Activated B cell treated with CpG ODN at 0.5 μM for 24 hours (primary cell): ENCODE results near the gene GALNS. TPM values are rescaled to one million over a fixed set of nuclear protein-coding genes. Genes with fewer than 3 reads are reported as not detected.

Experiments
- ATAC-seq: fragments of 200-7000 bp; cut with Tn5 transposase; one replicate; pipeline ENCODE4 v1.10.0; 2021; ENCODE audit warnings: low read depth, mild to moderate bottlenecking, moderate library complexity
- CTCF ChIA-PET: fragments of 350-600 bp; sonication (Branson Sonifier 250); formaldehyde crosslinking; loops from one replicate; lab custom pipeline; 2021; ENCODE audit warnings: antibody characterized with exemption; lab: Charles Lee
- POLR2A ChIA-PET: fragments of 350-600 bp; sonication (Branson Sonifier 250); formaldehyde crosslinking; loops from one replicate; lab custom pipeline; 2021; ENCODE audit warnings: antibody characterized with exemption; lab: Charles Lee
- DNase-seq: peaks from one replicate; pipeline ENCODE4 v3.0.0; 2022
- H3K27ac Mint-ChIP-seq: one replicate; pipeline ENCODE4 v1.8.0; 2020; ENCODE audit warnings: mixed read lengths
- H3K27me3 Mint-ChIP-seq: one replicate; pipeline ENCODE4 v1.8.0; 2021; ENCODE audit warnings: mixed read lengths
- H3K36me3 Mint-ChIP-seq: one replicate; pipeline ENCODE4 v1.8.0; 2021; ENCODE audit warnings: low read depth, mixed read lengths
- H3K4me1 Mint-ChIP-seq: one replicate; pipeline ENCODE4 v1.8.0; 2021; ENCODE audit warnings: mixed read lengths
- H3K4me3 Mint-ChIP-seq: one replicate; pipeline ENCODE4 v1.8.0; 2020; ENCODE audit warnings: mild to moderate bottlenecking, mixed read lengths
- H3K9me3 Mint-ChIP-seq: one replicate; pipeline ENCODE4 v1.8.0; 2020; ENCODE audit warnings: mixed read lengths
- CTCF ChIP-seq: fragments of 200-600 bp; IDR thresholded peaks from one replicate; pipeline ENCODE4 v1.8.0; 2022; ENCODE audit warnings: antibody characterized with exemption, mild to moderate bottlenecking
- intact Hi-C: fragments of 100-400 bp; cut with micrococcal nuclease; formaldehyde crosslinking; loops from one replicate; pipeline ENCODE4 v1.15.1; 2024
- total RNA-seq: library from RNA; stranded (reverse); gene quantifications from 2 replicates; pipeline ENCODE4 v1.2.3, GENCODE V29; 2022

GALNS gene
- total RNA-seq, 1 donor from 2014 or later = 48.3 TPM

- ATAC-seq (no peak), DNase-seq (no peak)
- peaks cover 4% of the 10 kb centered on the region for H3K4me1 Mint-ChIP-seq
- H3K9me3 Mint-ChIP-seq = no peaks in the 10 kb centered on the region
- H3K4me3 Mint-ChIP-seq = no peak overlapping the region
- ChIA-PET POLR2A (interaction anchor here (0.6 kb wide), 1 partner anchor 997 kb away, joined by 3 read pairs; no protein-coding TSS in a partner anchor), CTCF (no interaction called here)
- peaks cover 59% of the 10 kb centered on the region for H3K36me3 Mint-ChIP-seq
- intact Hi-C loops = no loop called here
- H3K27ac Mint-ChIP-seq = no peak overlapping the region
- H3K27me3 Mint-ChIP-seq = no peaks in the 10 kb centered on the region
- no peak for TF ChIP-seq CTCF
Observed at GRCh38 chr16:88888057-88888456, 31.3 kb upstream of the GALNS start.

DNA sequence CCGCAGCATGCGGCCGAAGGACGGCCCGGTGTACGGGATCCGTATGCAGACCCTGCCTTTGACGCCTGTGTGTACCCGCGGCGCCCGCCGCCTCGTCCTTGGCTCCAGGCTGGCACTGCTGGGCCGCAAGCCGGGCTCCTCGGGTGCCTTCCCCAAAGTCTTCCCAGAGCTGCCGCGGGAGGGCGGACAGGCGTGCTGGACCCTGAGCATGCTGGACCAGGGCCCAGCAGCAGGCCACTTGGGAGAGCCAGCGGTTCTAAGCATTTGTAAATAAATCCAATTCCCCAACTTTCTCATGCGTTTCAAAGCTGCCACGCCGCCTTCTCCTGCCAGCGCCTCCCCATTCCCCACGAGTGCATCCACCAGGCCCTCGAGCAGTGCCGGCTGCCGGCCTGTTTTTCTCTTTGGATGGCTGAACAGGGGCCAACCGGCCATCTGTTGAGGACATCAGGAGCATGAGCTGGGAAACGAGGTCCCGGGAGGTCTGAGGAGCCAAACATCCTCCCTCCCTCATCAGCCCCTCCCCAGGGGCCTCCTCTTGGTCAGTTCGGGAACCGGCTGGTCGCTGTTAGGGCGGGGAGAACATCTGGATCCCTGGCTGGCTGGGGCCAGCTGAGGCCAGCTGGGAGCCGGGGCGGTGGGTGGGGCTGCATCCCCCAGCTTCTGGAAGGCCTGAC, 30.2 kb upstream of the GALNS start:
- intact Hi-C loops = no loop called here
- no peak for TF ChIP-seq CTCF
- DNase-seq (no peak), ATAC-seq (no peak)
- Mint-ChIP-seq H3K4me1 (peaks cover 10% of the 10 kb centered on the region), H3K27ac (no peak overlapping the region), H3K36me3 (peaks cover 64% of the 10 kb centered on the region), H3K27me3 (no peaks in the 10 kb centered on the region), H3K9me3 (no peaks in the 10 kb centered on the region), H3K4me3 (no peak overlapping the region)
- CTCF ChIA-PET = no interaction called here
- POLR2A ChIA-PET = no interaction called here

GRCh38 chr16:88886420-88886844, 29.7 kb upstream of the GALNS start:
- TF ChIP-seq CTCF = no peak
- Mint-ChIP-seq H3K4me1 (peaks cover 10% of the 10 kb centered on the region), H3K9me3 (no peaks in the 10 kb centered on the region), H3K27me3 (no peaks in the 10 kb centered on the region), H3K36me3 (peaks cover 62% of the 10 kb centered on the region), H3K4me3 (no peak overlapping the region), H3K27ac (no peak overlapping the region)
- ChIA-PET POLR2A (no interaction called here), CTCF (no interaction called here)
- ATAC-seq (no peak), DNase-seq (no peak)
- intact Hi-C loops = no loop called here

GRCh38 chr16:88885693-88886280, 29.0 kb upstream of the GALNS start:
- Mint-ChIP-seq H3K36me3 (peaks cover 56% of the 10 kb centered on the region), H3K4me3 (no peak overlapping the region), H3K4me1 (peaks cover 10% of the 10 kb centered on the region), H3K27ac (no peak overlapping the region), H3K27me3 (no peaks in the 10 kb centered on the region), H3K9me3 (no peaks in the 10 kb centered on the region)
- intact Hi-C loops = no loop called here
- POLR2A ChIA-PET = interaction anchor here (0.6 kb wide), 1 partner anchor 279 kb away, joined by 5 read pairs; no protein-coding TSS in a partner anchor
- TF ChIP-seq CTCF = no peak
- no peak for DNase-seq
- CTCF ChIA-PET = no interaction called here
- ATAC-seq = no peak

DNA sequence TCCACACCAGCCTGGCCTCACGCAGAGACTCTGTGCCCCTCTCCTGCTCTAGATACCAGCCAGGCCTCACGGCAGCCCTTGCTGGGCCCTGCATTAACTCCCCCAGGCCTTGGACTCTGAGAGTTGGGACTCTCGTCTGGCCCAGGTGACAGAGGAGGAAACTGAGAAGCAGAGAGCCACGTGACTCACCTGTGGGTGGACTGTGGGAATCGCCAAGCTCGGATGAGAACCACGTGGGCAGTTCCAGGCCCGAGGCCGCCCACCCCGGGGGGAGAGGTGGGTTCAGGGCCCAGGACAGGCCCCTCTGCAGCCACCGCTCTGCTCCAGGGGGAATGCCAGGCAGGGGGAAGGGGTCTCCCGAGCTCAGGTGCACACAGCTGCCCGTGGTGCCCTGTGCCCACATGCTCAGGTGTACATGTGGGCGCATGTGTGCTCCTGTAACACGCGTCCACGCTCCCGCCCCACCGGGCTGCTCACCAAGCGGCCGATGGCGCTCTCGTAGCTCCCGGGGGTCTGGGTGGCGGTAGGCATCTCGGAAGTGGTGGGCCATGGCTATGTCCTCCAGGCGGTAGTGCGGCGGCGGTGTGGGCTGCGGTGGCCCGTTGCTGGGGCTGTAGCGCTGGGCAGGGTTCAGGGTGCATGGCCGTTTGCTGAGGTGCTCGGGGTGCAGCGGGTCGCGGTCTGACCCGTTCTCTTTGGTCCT, 28.0 kb upstream of the GALNS start:
- intact Hi-C loops = no loop called here
- no peaks in the 10 kb centered on the region for H3K9me3 Mint-ChIP-seq
- ChIA-PET CTCF (no interaction called here), POLR2A (no interaction called here)
- peaks cover 54% of the 10 kb centered on the region for H3K36me3 Mint-ChIP-seq
- TF ChIP-seq CTCF = no peak
- no peaks in the 10 kb centered on the region for H3K27me3 Mint-ChIP-seq
- no peak overlapping the region for H3K27ac Mint-ChIP-seq
- no peak for ATAC-seq
- no peak overlapping the region for H3K4me3 Mint-ChIP-seq
- no peak for DNase-seq
- peaks cover 10% of the 10 kb centered on the region for H3K4me1 Mint-ChIP-seq
